HG03280 (cell line): ENCODE measurements around the gene N4BP2L2.
A peak's percentile ranks its signal among the peaks of the same experiment; 100 is the strongest.
"Not testable (repeated sequence)": the region's sequence is repeated elsewhere in the genome, so short reads cannot be mapped to it uniquely, and the experiment has no call there.

Experiments used
- ATAC-seq: cut with Tn5 transposase; IDR thresholded peaks from one replicate; pipeline ENCODE4 v1.9.1; 2021; ENCODE audit warnings: mild to moderate bottlenecking, moderate library complexity; ENCODE audit not compliant: unreplicated experiment

N4BP2L2 gene

DNA sequence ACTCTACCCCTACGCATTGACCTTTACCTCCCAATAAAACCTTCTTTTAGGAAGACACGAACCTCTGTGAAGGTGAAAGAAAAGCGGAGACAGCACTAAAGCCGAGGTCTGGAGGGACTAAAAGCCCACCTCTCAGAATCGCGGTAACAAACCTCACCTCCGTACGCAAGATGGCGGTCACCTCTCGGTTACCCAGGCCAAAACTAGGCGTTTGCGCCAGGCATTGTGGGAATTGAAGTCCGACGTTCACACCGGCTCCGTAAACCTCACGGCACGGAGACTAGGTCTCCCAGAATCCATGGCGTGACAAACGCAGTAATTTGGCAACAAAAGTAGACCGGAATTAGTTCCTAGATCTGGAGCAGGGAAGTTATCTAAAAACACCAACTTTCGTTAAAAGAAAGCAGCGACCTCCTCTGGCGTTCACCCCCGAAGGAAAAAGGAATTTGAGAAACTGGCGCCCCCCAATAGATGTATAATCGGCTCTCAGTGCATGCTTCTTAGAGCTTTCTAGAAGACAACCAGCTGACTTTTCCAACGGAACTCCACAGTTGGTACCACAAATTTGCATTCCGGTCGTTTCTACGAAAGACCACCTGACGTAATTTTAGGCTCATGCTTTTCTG is at the start of gene N4BP2L2:
Gene N4BP2L2, minus strand, starts transcription at position 175 of the 626 bp plus-strand sequence. CDS start 1,768 bp downstream, outside the sequence.
- ATAC-seq, result peak; percentile 95

DNA sequence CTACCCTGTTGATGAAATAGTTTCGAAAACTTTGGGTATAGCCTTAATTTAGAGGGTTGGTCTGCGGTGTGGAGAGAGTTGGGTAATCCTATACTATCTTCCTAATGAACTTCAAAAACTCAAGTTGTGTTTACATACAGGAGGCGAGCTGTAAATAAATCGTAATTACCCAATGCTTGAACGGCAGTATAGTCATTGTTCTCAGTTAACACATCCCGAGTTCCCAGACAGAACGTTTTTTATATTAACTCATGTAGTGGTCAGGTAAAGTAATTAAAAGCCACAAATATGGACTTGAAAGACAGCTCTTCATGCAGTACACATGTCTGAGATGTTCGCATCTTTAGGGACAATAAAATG is 49.2 kb upstream of the N4BP2L2 start:
- ATAC-seq, result no peak

GRCh38 chr13:32587011-32587810 is 48.6 kb upstream of the N4BP2L2 start:
- ATAC-seq, result peak; percentile 31

DNA sequence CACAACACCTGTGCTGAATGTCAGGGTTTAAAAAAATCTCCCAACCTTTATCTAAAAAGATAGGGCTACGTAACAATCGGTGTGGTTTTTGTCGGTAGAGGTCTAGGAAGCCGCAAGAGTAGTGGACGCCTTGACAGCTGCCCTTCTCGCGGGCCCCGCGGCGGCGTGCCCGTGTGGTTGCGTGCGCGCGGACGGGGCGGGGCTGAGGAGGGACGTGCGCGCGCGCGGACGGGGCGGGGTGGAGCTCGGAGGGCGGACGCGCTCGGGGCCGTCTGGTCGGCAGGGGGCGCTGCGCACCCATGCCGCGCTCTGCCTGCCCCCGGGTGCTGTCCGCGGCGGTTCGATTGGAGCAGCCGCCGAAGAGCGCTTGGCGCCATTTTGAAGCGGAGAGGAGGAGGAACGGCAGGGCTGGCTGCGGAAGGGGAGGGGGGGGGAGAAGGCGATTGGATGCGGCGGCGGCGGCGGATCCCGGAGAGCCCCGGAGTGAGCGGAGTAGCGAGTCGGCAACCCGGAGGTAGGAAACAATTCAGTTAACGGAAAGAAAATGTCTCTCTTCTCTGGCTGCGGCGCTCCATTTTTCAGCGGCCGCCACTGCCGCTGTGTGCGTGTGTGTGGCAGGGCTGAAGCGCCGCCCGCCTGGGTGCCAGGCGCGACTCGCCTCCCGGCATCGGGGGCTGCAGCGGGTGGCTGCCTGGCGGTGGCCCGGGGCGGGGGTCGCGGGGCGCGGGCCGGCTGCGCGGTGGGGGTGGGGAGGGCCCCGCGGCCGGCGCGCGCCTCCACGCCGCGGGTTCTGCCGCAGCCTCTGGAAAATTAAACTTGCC is 47.7 kb upstream of the N4BP2L2 start, which contains the start of gene PDS5B:
Gene PDS5B, plus strand, starts transcription at position 373 of the 821 bp plus-strand sequence. CDS start 62,321 bp downstream, outside the sequence.
- ATAC-seq, result peak; percentile 80

DNA sequence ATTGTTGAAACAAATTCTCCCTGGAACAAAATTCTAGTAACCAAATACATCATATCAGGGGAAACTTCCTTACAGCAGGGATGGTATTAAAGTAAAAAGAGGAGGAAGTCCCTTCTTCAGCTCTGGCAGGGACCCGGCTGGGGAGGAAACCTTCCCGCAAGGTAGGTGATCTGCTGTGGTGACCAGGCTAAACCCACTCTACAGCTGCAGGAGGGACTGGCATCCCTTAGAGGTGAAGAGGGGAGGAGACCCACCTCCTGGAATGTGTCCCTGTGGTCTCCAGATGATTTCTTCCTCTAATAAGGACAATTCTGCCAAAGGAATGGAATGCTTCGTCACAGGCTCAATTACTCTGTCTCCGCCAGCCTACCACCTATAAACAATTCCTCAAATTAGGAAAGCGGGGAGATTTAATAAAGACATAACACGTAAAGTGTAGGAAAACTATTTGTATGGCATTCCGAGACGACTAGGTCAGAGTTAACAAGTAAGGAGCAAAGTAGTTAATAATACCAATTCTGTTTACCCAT is 47.0 kb upstream of the N4BP2L2 start:
- ATAC-seq, result no peak

- ATAC-seq, result no peak
Measured at GRCh38 chr13:32582991-32583390, 44.4 kb upstream of the N4BP2L2 start.

DNA sequence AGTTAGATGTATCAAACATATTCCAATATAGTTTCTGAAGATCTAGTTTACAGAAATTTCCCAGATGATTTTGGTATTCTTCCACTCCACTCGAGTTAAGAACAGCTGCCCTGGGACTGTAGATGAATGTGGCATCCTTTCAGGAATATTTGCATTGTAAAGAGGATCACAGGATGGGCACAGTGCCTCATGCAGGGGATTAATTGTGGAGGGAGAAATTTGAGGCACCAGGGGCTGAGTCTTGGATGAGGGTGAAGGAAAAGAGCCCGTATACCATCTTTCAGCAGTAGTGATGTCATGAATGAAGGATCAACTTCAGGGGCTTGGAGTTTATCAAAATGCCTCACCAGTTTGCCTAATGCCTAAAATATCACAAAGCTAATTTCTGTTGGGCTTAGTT is 43.7 kb upstream of the N4BP2L2 start:
- no peak for ATAC-seq

DNA sequence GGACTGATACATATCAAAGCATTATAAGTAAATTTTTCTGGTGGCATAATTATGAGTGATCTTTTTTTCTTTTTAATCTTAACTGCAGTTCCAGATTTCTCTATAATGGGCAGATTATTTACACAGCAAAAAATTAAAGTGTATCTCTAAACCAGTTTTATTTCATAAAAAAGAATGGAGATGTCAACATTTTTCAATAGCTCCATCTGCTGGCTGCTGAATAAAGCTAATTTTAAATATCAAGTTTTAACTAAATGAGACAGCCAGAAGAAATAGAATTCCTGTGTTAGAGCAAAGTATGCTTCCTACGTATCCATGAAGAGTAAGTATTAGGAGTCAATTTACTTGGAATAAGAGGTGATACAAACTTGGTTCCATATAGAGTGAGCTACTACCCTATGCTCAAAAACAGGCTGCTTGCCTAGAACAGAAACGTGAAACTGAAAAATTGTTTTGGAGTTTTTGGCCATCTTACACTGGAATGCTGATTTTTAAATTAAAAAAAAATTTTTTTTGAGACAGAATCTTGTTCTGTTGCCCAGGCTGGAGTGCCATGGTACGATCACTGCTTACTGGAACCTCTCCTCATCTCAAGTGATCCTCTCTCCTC is 42.7 kb upstream of the N4BP2L2 start:
- ATAC-seq, result no peak

DNA sequence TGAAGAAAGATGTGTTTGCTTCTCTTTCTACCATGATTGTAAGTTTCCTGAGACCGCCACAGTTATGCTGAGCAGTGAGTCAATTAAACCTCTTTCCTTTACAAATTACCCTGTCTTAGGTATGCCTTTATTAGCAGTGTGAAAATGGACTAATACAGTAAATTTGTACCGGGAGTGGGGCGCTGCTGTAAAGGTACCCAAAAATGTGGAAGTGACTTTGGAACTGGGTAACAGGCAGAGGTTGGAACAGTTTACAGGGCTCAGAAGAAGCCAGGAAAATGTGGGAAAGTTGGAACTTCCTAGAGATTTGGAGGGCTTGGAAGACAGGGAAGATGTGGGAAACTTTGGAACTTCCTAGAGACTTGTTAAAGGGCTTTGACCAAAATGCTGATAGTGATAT is 38.4 kb upstream of the N4BP2L2 start:
- ATAC-seq, result no peak

DNA sequence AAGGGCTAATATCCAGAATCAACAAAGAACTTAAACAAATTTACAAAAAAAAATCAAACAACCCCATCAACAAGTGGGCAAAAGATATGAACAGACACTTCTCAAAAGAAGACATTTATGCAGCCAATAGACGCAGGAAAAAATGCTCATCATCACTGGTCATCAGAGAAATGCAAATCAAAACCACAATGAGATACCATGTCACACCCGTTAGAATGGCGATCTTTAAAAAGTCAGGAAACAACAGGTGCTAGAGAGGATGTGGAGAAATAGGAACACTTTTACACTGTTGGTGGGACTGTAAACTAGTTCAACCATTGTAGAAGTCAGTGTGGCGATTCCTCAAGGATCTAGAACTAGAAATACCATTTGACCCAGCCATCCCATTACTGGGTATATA is 37.1 kb upstream of the N4BP2L2 start:
- not testable (repeated sequence) for ATAC-seq

DNA sequence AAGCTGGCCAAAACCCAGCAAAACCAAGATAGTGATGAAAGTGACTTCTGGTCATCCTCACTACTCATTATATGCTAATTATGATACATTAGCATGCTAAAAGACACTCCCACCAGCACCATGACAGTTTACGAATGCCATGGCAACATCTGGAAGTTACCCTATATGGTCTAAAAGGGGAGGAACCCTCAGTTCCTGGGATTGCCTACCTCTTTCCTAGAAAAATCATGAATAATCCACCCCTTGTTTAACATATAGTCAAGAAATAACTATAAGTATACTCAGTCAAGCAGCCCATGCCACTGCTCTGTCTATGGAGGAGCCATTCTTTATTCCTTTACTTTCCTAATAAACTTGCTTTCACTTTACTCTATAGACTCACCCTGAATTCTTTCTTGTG is 22.2 kb upstream of the N4BP2L2 start:
- not testable (repeated sequence) for ATAC-seq

DNA sequence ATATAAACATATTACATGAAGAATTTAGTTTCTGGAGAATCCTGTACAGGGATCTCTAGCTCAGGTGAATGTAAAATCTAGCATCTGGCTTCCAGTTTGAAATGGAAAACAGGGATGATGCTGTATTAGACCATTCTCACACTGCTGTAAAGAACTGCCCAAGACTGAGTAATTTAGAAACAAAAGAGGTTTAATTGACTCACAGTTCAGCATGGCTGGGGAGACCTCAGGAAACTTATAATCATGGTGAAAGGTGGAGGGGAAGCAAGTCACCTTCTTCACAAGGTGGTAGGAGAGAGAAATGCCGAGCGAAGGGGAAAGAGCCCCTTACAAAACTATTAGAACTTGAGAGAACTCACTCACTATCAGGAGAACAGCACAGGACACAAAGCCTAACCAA is 17.0 kb upstream of the N4BP2L2 start:
- no peak for ATAC-seq

GRCh38 chr13:32553720-32554119 is 15.1 kb upstream of the N4BP2L2 start:
- ATAC-seq, result no peak

GRCh38 chr13:32549788-32550187 is 11.2 kb upstream of the N4BP2L2 start:
- ATAC-seq, result no peak

- no peak for ATAC-seq
Measured at GRCh38 chr13:32548837-32549236, 10.2 kb upstream of the N4BP2L2 start.

GRCh38 chr13:32545083-32545482 is 6.5 kb upstream of the N4BP2L2 start:
- no peak for ATAC-seq

- ATAC-seq, result no peak
Measured at GRCh38 chr13:32542221-32542620, 3.6 kb upstream of the N4BP2L2 start.

DNA sequence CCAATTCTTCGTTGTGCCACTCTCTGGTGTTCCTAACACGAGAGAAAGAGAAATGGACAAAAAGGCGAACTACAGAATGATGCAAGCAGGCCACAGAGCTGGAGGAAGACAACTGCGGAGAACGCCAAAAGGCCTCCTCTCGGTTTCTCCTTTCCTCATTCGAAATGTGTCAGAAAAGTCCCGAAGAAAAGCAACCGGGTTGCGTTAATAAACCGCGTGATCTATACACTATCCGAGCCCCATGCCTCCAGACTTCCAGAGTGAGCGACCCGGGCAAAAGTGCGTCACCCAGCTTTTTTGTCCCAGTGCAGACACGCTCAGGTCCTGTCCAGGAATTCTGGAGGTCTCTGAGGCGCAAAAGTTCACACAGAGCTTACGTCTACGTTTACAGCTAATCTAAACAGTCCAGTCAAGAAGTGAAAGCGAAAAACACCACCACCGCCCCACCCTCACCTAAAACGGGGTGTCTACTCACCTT is 413 bp downstream of the N4BP2L2 start:
- peak; percentile 82 for ATAC-seq

DNA sequence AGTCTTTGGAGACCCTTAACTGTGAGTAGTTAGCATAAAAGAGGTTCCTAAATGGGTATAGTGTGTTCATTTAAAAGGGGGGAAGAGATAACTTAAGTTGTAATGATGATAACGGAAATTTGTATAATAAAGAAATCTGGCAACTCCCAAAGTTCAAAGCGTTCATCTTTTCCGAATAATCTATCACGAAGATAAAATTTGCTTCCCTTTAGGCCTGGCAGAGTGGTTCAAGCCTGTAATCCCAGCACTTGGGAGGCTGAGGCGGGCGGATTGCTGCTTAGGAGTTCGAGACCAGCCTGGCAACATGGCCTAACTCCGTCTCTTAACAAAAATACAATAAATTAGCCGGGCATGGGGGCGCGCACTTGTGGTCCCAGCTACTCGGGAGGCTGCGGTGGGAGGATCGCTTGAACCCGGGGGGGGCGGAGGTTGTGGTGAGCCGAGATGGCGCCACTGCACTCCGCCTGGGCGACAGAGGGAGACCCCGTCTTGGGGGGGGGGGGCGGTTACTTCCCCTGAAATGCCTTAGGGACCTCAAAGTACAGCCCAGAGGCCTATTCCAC is 934 bp downstream of the N4BP2L2 start:
- ATAC-seq, result no peak

GRCh38 chr13:32535748-32536147 is 2.8 kb downstream of the N4BP2L2 start:
- no peak for ATAC-seq
